GM13976 (cell line): ENCODE results near the gene C14orf180.

ENCODE experiments used
- DNase-seq: peaks from one replicate; pipeline ENCODE4 v3.0.0; 2012; ENCODE audit warnings: low spot score
- CTCF ChIP-seq: IDR thresholded peaks from 2 replicates; pipeline ENCODE4 v1.5.1; 2012; ENCODE audit warnings: borderline replicate concordance, mild to moderate bottlenecking; ENCODE audit not compliant: insufficient read depth; ENCODE audit errors: extremely low read depth, missing control alignments, control extremely low read depth
- in situ Hi-C: fragments of 300-500 bp; cut with MboI; formaldehyde crosslinking; loops from one replicate; pipeline ENCODE4 v1.12.0; 2022; ENCODE audit warnings: low sequenced_read_pairs, mixed read lengths, inconsistent platforms; ENCODE audit not compliant: unreplicated experiment

C14orf180 gene

GRCh38 chr14:104554608-104555429 lies 24.7 kb upstream of the C14orf180 start:
- in situ Hi-C loops: no loop called here
- no peak for TF ChIP-seq CTCF
- no peak for DNase-seq

GRCh38 chr14:104555430-104556255 lies 23.9 kb upstream of the C14orf180 start:
- in situ Hi-C loops: no loop called here
- TF ChIP-seq CTCF: no peak
- no peak for DNase-seq

- DNase-seq: no peak
- in situ Hi-C loops: no loop called here
- TF ChIP-seq CTCF: no peak
These were observed 23.1 kb upstream of the C14orf180 start for GRCh38 chr14:104556256-104557021.

GRCh38 chr14:104557086-104557485 lies 22.5 kb upstream of the C14orf180 start:
- no peak for DNase-seq
- no peak for TF ChIP-seq CTCF
- in situ Hi-C loops: no loop called here

GRCh38 chr14:104557766-104558165 lies 21.8 kb upstream of the C14orf180 start:
- in situ Hi-C loops: no loop called here
- DNase-seq: no peak
- TF ChIP-seq CTCF: no peak
